Measurements from ENCODE around the gene CSF1. TPM values are rescaled to one million over a fixed set of nuclear protein-coding genes. Genes with fewer than 3 reads are reported as not detected.

Gene CSF1
- total and polyA plus RNA-seq, 10 donors: 5.8 to 207 (median 78.1) TPM

DNA sequence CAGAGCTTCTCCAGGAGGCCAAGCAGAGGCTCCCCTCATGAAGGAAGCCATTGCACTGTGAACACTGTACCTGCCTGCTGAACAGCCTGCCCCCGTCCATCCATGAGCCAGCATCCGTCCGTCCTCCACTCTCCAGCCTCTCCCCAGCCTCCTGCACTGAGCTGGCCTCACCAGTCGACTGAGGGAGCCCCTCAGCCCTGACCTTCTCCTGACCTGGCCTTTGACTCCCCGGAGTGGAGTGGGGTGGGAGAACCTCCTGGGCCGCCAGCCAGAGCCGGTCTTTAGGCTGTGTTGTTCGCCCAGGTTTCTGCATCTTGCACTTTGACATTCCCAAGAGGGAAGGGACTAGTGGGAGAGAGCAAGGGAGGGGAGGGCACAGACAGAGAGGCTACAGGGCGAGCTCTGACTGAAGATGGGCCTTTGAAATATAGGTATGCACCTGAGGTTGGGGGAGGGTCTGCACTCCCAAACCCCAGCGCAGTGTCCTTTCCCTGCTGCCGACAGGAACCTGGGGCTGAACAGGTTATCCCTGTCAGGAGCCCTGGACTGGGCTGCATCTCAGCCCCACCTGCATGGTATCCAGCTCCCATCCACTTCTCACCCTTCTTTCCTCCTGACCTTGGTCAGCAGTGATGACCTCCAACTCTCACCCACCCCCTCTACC, 19.1 kb downstream of the CSF1 start:
- Histone ChIP-seq H3K27ac (peak overlapping the region in 5 of 8 donors; percentile 65 to 85 (median 70)), H3K4me3 (no peak overlapping the region), H3K4me1 (peaks cover 4 to 77% (median 48%) of the 10 kb centered on the region in 6 donors), H3K27me3 (replicated peaks in 1 of 7) (no peaks in the 10 kb centered on the region), H3K9me3 (no peaks in the 10 kb centered on the region), H3K36me3 (peaks cover 0 to 62% (median 39%) of the 10 kb centered on the region in 6 donors)
- TF ChIP-seq POLR2AphosphoS5 (IDR thresholded peaks at IDR 0.05) (peak in 1 of 3 donors; percentile 51), POLR2A (IDR thresholded peaks at IDR 0.05) (no peak), CTCF (IDR thresholded peaks at IDR 0.05 in 8 of 11, conservative IDR thresholded peaks at IDR 0.05 in 3 of 11) (no peak)
- intact Hi-C loops (cut with DNase I; ENCODE audit: low total_unique reads): no loop called here
- no peak for DNase-seq
- 78 to 96% (median 83%) methylated on average over 11 of the region's 11 CpGs for WGBS, 5 donors

DNA sequence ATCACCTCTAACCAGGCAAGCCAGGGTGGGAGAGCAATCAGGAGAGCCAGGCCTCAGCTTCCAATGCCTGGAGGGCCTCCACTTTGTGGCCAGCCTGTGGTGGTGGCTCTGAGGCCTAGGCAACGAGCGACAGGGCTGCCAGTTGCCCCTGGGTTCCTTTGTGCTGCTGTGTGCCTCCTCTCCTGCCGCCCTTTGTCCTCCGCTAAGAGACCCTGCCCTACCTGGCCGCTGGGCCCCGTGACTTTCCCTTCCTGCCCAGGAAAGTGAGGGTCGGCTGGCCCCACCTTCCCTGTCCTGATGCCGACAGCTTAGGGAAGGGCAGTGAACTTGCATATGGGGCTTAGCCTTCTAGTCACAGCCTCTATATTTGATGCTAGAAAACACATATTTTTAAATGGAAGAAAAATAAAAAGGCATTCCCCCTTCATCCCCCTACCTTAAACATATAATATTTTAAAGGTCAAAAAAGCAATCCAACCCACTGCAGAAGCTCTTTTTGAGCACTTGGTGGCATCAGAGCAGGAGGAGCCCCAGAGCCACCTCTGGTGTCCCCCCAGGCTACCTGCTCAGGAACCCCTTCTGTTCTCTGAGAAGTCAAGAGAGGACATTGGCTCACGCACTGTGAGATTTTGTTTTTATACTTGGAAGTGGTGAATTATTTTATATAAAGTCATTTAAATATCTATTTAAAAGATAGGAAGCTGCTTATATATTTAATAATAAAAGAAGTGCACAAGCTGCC, 19.8 kb downstream of the CSF1 start:
- DNase-seq: peak; percentile 13
- Histone ChIP-seq H3K4me3 (no peak overlapping the region), H3K27ac (peak overlapping the region in 6 of 8 donors; percentile 20 to 85 (median 68)), H3K4me1 (peaks cover 4 to 70% (median 45%) of the 10 kb centered on the region in 6 donors), H3K9me3 (no peaks in the 10 kb centered on the region), H3K27me3 (replicated peaks in 1 of 7) (no peaks in the 10 kb centered on the region), H3K36me3 (peaks cover 0 to 55% (median 32%) of the 10 kb centered on the region in 6 donors)
- intact Hi-C loops (cut with DNase I; ENCODE audit: low total_unique reads): no loop called here
- TF ChIP-seq POLR2A (IDR thresholded peaks at IDR 0.05) (no peak), POLR2AphosphoS5 (IDR thresholded peaks at IDR 0.05) (peak in 2 of 3 donors; percentile 14 to 50), CTCF (IDR thresholded peaks at IDR 0.05 in 8 of 11, conservative IDR thresholded peaks at IDR 0.05 in 3 of 11) (no peak)
- WGBS, 5 donors: 81 to 90% (median 85%) methylated on average over 9 of the region's 9 CpGs

DNA sequence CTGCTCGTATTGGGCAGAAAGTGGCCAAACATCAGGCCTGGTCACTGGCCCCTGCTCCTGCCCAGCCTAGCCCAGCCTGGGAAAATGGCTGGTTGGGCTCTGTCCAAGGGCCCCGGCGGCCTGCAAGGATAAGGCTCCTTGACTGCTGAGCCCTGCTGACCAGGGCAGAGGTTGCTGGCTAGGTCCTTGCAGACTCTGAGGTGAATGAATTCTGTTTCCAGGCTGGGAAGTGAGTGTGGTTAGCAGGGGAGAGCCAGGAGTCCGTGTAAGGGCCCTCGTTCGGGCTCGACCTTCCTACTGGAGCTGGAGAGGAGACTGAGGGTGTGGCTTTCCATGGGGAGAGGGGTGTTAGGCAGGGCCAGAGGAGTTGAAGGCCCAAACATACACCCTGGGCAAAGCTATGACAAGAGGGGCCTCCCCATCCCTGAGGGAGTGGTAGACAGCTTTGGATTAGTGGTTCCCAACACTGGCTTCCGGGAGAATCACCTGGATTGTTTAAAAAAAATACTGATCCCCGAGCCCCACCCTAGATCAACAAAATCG, 20.6 kb downstream of the CSF1 start:
- Histone ChIP-seq H3K27me3 (replicated peaks in 1 of 7) (no peaks in the 10 kb centered on the region), H3K9me3 (peaks cover 0 to 5% (median under 1%) of the 10 kb centered on the region in 8 donors), H3K36me3 (peaks cover 0 to 47% (median 25%) of the 10 kb centered on the region in 6 donors), H3K4me1 (peaks cover 4 to 63% (median 45%) of the 10 kb centered on the region in 6 donors), H3K4me3 (no peak overlapping the region), H3K27ac (peak overlapping the region in 6 of 8 donors; percentile 20 to 85 (median 68))
- peak; percentile 85 for DNase-seq
- TF ChIP-seq POLR2AphosphoS5 (IDR thresholded peaks at IDR 0.05): peak; percentile 53 to 80 (median 72)
- TF ChIP-seq POLR2A (IDR thresholded peaks at IDR 0.05): no peak
- WGBS, 5 donors: 54 to 72% (median 67%) methylated on average over 10 of the region's 10 CpGs
- intact Hi-C loops (cut with DNase I; ENCODE audit: low total_unique reads): no loop called here

GRCh38 chr1:109931911-109932636, 21.4 kb downstream of the CSF1 start:
- Histone ChIP-seq H3K27me3 (replicated peaks in 1 of 7) (no peaks in the 10 kb centered on the region), H3K36me3 (peaks cover 0 to 39% (median 19%) of the 10 kb centered on the region in 6 donors), H3K4me1 (peaks cover 4 to 55% (median 44%) of the 10 kb centered on the region in 6 donors), H3K27ac (peak overlapping the region in 1 of 8 donors; percentile 65), H3K4me3 (no peak overlapping the region), H3K9me3 (peaks cover 0 to 11% (median 9%) of the 10 kb centered on the region in 8 donors)
- 95 to 96% (median 95%) methylated on average over 3 of the region's 3 CpGs for WGBS, 5 donors
- TF ChIP-seq POLR2A (IDR thresholded peaks at IDR 0.05): no peak
- no peak for TF ChIP-seq POLR2AphosphoS5 (IDR thresholded peaks at IDR 0.05)
- no peak for TF ChIP-seq CTCF (IDR thresholded peaks at IDR 0.05 in 8 of 11, conservative IDR thresholded peaks at IDR 0.05 in 3 of 11)
- DNase-seq: no peak
- intact Hi-C loops (cut with DNase I; ENCODE audit: low total_unique reads): no loop called here
